GM23338 (cell line): ENCODE results near the gene CABP2. TPM values are rescaled to one million over a fixed set of nuclear protein-coding genes. Genes with fewer than 3 reads are reported as not detected.
A peak's percentile ranks its signal among the peaks of the same experiment; 100 is the strongest.
"Not testable (repeated sequence)": the region's sequence is repeated elsewhere in the genome, so short reads cannot be mapped to it uniquely, and the experiment has no call there.

Experiments
- ATAC-seq: fragments of 200-7000 bp; cut with Tn5 transposase; 3 replicates; pipeline ENCODE4 v1.9.1; 2020
- DNase-seq: peaks from one replicate; pipeline ENCODE4 v3.0.0-alpha.2; 2015; ENCODE audit warnings: low spot score
- H2AFZ ChIP-seq: fragments of 200-600 bp; sonication (generic); 2 replicates; pipeline ENCODE4 v1.8.0; 2016; ENCODE audit warnings: antibody characterized with exemption, mild to moderate bottlenecking, moderate library complexity
- H3F3A ChIP-seq: fragments of 200-600 bp; sonication (generic); replicated peaks from 2 replicates; pipeline ENCODE4 v1.8.0; 2017; ENCODE audit warnings: antibody characterized with exemption, mixed run types, low read depth
- H3K27ac ChIP-seq: fragments of 200-600 bp; sonication (generic); 2 replicates; pipeline ENCODE4 v1.6.1; 2016; ENCODE audit warnings: low read depth
- H3K27me3 ChIP-seq: fragments of 200-600 bp; sonication (generic); 2 replicates; pipeline ENCODE4 v1.8.0; 2016; ENCODE audit warnings: mild to moderate bottlenecking, mixed run types, moderate library complexity; ENCODE audit not compliant: insufficient read depth
- H3K36me3 ChIP-seq: fragments of 200-600 bp; sonication (generic); 2 replicates; pipeline ENCODE4 v1.8.0; 2016; ENCODE audit warnings: mild to moderate bottlenecking; ENCODE audit not compliant: insufficient read depth
- H3K4me1 ChIP-seq: fragments of 200-600 bp; sonication (generic); 2 replicates; pipeline ENCODE4 v1.8.0; 2016; ENCODE audit warnings: mild to moderate bottlenecking, moderate library complexity; ENCODE audit not compliant: insufficient read depth
- H3K4me2 ChIP-seq: fragments of 200-600 bp; sonication (generic); 2 replicates; pipeline ENCODE4 v1.7.1; 2017; ENCODE audit warnings: mixed run types
- H3K4me3 ChIP-seq: fragments of 200-600 bp; sonication (generic); 2 replicates; pipeline ENCODE4 v1.6.1; 2016; ENCODE audit warnings: mixed run types
- H3K79me2 ChIP-seq: fragments of 200-600 bp; sonication (generic); replicated peaks from 2 replicates; pipeline ENCODE4 v1.8.0; 2017; ENCODE audit warnings: mild to moderate bottlenecking; ENCODE audit not compliant: insufficient read depth
- H3K9me2 ChIP-seq: fragments of 200-600 bp; sonication (generic); 2 replicates; pipeline ENCODE4 v1.8.0; 2017; ENCODE audit not compliant: insufficient read depth
- H4K20me1 ChIP-seq: fragments of 200-600 bp; sonication (generic); replicated peaks from 2 replicates; pipeline ENCODE4 v1.8.0; 2017; ENCODE audit warnings: mild to moderate bottlenecking; ENCODE audit not compliant: insufficient read depth
- H3K27ac Mint-ChIP-seq: 2 replicates; pipeline ENCODE4 v1.8.0; 2020; ENCODE audit warnings: inconsistent platforms, mild to moderate bottlenecking, moderate library complexity, mixed read lengths
- H3K27me3 Mint-ChIP-seq: 3 replicates; pipeline ENCODE4 v1.8.0; 2022; ENCODE audit warnings: low read depth, mild to moderate bottlenecking, moderate library complexity, mixed read lengths, inconsistent platforms; ENCODE audit not compliant: insufficient read depth, poor library complexity
- H3K36me3 Mint-ChIP-seq: 3 replicates; pipeline ENCODE4 v1.8.0; 2021; ENCODE audit warnings: low read depth, mild to moderate bottlenecking, inconsistent platforms, moderate library complexity, mixed read lengths
- H3K4me1 Mint-ChIP-seq: 3 replicates; pipeline ENCODE4 v1.8.0; 2020; ENCODE audit warnings: mild to moderate bottlenecking, inconsistent platforms, mixed read lengths
- H3K4me3 Mint-ChIP-seq: 3 replicates; pipeline ENCODE4 v1.8.0; 2021; ENCODE audit warnings: moderate library complexity, mild to moderate bottlenecking, inconsistent platforms, mixed read lengths
- H3K9me3 Mint-ChIP-seq: 3 replicates; pipeline ENCODE4 v1.8.0; 2020; ENCODE audit warnings: moderate library complexity, mild to moderate bottlenecking, inconsistent platforms, mixed read lengths
- CREB1 ChIP-seq: fragments of 250-450 bp; sonication (Bioruptor Pico); IDR thresholded peaks from 2 replicates; pipeline ENCODE4 v1.5.0; 2020; ENCODE audit warnings: low read depth, mild to moderate bottlenecking, moderate library complexity
- EZH2 ChIP-seq: fragments of 200-600 bp; sonication (generic); IDR thresholded peaks from one replicate; pipeline ENCODE4 v1.8.0; 2017; ENCODE audit warnings: antibody characterized with exemption, mild to moderate bottlenecking, low read depth; ENCODE audit not compliant: unreplicated experiment
- EZH2phosphoT487 ChIP-seq: fragments of 200-600 bp; sonication (generic); IDR thresholded peaks from one replicate; pipeline ENCODE4 v1.8.1; 2018; ENCODE audit warnings: antibody characterized with exemption; ENCODE audit not compliant: unreplicated experiment
- POLR2AphosphoS5 ChIP-seq: IDR thresholded peaks from 2 replicates; pipeline ENCODE4 v1.6.1; 2016; ENCODE audit warnings: antibody characterized with exemption, low read depth
- ZNF331 ChIP-seq: fragments of 250-450 bp; sonication (Bioruptor Pico); IDR thresholded peaks from 2 replicates; pipeline ENCODE4 v1.5.0; 2020; ENCODE audit warnings: low read depth, mild to moderate bottlenecking, moderate library complexity
- polyA plus RNA-seq: library from polyadenylated mRNA; unstranded; fragments of >200 nt; fragmentation: Nextera tagmentation; extraction: Ambion mirVana; gene quantifications from 2 replicates; pipeline ENCODE4 v1.2.1, GENCODE V29; 2016
- total RNA-seq: library from RNA; depleted of rRNA; stranded (reverse); fragments of >200 nt; shearing (Covaris generic); gene quantifications from 2 replicates; pipeline ENCODE4 v1.2.3, GENCODE V29; 2014
- TF ChIP-seq, protein P1 (sequence below): IDR thresholded peaks from one replicate; pipeline ENCODE4 v1.6.1; 2018; ENCODE audit warnings: antibody characterized with exemption; ENCODE audit not compliant: unreplicated experiment
- TF ChIP-seq, protein P2 (sequence below): fragments of 250-450 bp; sonication (Bioruptor Pico); IDR thresholded peaks from 2 replicates; pipeline ENCODE4 v1.5.0; 2020; ENCODE audit warnings: mild to moderate bottlenecking, moderate library complexity
- TF ChIP-seq, protein P3 (sequence below), 2 experiments: fragments of 200-600 bp in 1 of 2; sonication (generic) in 1 of 2; conservative IDR thresholded peaks; 2 replicates each; pipeline versions ENCODE4 v1.5.1 to v1.6.1; 2016 to 2017; ENCODE audit warnings: antibody characterized with exemption in 2 of 2, low read depth in 2 of 2, mild to moderate bottlenecking in 2 of 2, moderate library complexity in 1 of 2

The CABP2 gene
- total and polyA plus RNA-seq, 2 experiments from 2014 or later: not detected

DNA sequence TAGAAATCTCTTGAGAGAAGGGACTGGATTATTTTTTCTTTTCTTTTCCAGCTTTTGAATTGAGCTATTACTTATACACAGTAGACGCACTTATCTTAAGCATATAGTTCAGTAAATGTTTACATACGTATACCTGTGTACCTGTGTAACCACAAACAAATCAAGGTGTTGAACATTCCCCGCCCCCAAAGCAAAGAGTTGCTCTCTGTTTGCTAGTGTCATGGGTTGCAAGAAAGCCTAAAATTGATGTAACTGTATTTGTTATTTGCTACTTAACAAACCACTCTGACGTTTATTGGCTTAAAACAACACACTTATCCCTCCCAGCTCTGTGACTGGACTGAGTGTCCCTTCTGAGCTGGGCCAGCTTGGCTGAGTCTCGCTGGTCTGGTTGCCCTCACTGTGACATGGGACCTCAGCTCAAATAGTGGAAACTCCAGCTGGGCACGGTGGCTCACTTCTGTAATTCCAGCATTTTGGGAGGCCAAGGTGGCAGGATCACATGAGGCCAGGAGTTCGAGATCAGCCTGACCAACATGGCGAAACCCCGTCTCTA lies 25.4 kb upstream of the CABP2 start (continued):
- TF ChIP-seq EZH2 (no peak), CREB1 (CRISPR knock-in tag) (no peak), POLR2AphosphoS5 (no peak), ZNF331 (CRISPR knock-in tag) (no peak)
- TF ChIP-seq, protein P1, sequence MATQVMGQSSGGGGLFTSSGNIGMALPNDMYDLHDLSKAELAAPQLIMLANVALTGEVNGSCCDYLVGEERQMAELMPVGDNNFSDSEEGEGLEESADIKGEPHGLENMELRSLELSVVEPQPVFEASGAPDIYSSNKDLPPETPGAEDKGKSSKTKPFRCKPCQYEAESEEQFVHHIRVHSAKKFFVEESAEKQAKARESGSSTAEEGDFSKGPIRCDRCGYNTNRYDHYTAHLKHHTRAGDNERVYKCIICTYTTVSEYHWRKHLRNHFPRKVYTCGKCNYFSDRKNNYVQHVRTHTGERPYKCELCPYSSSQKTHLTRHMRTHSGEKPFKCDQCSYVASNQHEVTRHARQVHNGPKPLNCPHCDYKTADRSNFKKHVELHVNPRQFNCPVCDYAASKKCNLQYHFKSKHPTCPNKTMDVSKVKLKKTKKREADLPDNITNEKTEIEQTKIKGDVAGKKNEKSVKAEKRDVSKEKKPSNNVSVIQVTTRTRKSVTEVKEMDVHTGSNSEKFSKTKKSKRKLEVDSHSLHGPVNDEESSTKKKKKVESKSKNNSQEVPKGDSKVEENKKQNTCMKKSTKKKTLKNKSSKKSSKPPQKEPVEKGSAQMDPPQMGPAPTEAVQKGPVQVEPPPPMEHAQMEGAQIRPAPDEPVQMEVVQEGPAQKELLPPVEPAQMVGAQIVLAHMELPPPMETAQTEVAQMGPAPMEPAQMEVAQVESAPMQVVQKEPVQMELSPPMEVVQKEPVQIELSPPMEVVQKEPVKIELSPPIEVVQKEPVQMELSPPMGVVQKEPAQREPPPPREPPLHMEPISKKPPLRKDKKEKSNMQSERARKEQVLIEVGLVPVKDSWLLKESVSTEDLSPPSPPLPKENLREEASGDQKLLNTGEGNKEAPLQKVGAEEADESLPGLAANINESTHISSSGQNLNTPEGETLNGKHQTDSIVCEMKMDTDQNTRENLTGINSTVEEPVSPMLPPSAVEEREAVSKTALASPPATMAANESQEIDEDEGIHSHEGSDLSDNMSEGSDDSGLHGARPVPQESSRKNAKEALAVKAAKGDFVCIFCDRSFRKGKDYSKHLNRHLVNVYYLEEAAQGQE: no peak

DNA sequence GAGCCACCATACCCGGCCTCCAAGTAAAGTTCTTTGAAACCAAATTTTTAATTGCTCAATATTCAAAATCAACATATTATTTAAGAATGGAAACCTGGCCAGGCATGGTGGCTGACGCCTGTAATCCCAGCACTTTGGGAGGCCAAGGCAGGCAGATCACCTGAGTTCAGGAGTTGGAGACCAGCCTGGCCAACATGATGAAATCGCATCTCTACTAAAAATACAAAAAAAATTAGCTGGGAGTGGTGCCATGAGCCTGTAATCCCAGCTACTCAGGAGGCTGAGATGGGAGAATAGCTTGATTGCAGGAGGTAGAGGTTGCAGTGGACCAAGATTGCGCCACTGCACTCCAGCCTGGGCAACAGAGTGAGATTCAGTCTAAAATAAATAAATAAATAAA lies 24.9 kb upstream of the CABP2 start:
- H3K4me3 Mint-ChIP-seq, H3K27me3 ChIP-seq, H3K4me3 ChIP-seq, H4K20me1 ChIP-seq, H3K27ac Mint-ChIP-seq, DNase-seq, H3K4me1 Mint-ChIP-seq, H3K79me2 ChIP-seq, H3K27me3 Mint-ChIP-seq, H2AFZ ChIP-seq, H3K27ac ChIP-seq, H3K9me2 ChIP-seq, H3F3A ChIP-seq, H3K4me1 ChIP-seq, H3K4me2 ChIP-seq, H3K36me3 ChIP-seq, ATAC-seq: not testable (repeated sequence)
- peaks cover 31% of the 10 kb centered on the region for H3K9me3 Mint-ChIP-seq
- H3K36me3 Mint-ChIP-seq: peaks cover 13% of the 10 kb centered on the region; the same call in 1 of the 3 replicates

DNA sequence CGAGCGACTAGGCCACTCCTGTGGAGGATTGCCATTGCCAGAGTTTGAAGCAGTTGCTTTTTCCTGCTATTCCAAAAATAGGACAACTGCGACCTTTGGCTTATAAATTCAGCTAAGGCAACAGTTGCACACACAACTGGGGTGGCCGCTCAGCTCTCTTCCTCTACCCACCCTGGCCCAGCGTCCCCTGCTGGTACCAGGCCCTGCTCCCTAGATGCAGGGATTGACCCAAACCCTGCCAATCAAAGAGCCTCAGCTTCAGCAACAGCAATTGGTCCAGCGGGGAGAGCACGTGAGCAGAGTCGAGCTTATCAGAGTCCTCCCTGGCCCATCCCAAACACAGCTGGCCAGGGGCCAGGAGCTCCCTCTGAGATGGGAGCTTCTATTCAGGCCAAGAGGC lies 22.0 kb upstream of the CABP2 start:
- H3K9me3 Mint-ChIP-seq: peaks cover 8% of the 10 kb centered on the region
- DNase-seq (peak; percentile 70), ATAC-seq (peak; percentile 89)
- Histone ChIP-seq H3K4me2 (no peak overlapping the region), H3K9me2 (no peaks in the 10 kb centered on the region), H3K79me2 (no peaks in the 10 kb centered on the region), H3K27me3 (no peaks in the 10 kb centered on the region), H2AFZ (peak overlapping the region; percentile 80; the same call in 1 of the 2 replicates), H3K4me3 (no peak overlapping the region), H3K4me1 (0 out of 2 replicates have a peak, but pooled peaks cover 5% of the 10 kb centered on the region), H3K36me3 (no peaks in the 10 kb centered on the region), H3F3A (no peaks in the 10 kb centered on the region), H3K27ac (no peak overlapping the region), H4K20me1 (no peaks in the 10 kb centered on the region)
- H3K36me3 Mint-ChIP-seq: 0 out of 3 replicates have a peak, but pooled peaks cover 2% of the 10 kb centered on the region
- H3K4me3 Mint-ChIP-seq: no peak overlapping the region
- H3K27ac Mint-ChIP-seq: no peak overlapping the region
- H3K4me1 Mint-ChIP-seq: peaks cover 5% of the 10 kb centered on the region
- H3K27me3 Mint-ChIP-seq: peaks cover 3% of the 10 kb centered on the region
- TF ChIP-seq, protein P2, sequence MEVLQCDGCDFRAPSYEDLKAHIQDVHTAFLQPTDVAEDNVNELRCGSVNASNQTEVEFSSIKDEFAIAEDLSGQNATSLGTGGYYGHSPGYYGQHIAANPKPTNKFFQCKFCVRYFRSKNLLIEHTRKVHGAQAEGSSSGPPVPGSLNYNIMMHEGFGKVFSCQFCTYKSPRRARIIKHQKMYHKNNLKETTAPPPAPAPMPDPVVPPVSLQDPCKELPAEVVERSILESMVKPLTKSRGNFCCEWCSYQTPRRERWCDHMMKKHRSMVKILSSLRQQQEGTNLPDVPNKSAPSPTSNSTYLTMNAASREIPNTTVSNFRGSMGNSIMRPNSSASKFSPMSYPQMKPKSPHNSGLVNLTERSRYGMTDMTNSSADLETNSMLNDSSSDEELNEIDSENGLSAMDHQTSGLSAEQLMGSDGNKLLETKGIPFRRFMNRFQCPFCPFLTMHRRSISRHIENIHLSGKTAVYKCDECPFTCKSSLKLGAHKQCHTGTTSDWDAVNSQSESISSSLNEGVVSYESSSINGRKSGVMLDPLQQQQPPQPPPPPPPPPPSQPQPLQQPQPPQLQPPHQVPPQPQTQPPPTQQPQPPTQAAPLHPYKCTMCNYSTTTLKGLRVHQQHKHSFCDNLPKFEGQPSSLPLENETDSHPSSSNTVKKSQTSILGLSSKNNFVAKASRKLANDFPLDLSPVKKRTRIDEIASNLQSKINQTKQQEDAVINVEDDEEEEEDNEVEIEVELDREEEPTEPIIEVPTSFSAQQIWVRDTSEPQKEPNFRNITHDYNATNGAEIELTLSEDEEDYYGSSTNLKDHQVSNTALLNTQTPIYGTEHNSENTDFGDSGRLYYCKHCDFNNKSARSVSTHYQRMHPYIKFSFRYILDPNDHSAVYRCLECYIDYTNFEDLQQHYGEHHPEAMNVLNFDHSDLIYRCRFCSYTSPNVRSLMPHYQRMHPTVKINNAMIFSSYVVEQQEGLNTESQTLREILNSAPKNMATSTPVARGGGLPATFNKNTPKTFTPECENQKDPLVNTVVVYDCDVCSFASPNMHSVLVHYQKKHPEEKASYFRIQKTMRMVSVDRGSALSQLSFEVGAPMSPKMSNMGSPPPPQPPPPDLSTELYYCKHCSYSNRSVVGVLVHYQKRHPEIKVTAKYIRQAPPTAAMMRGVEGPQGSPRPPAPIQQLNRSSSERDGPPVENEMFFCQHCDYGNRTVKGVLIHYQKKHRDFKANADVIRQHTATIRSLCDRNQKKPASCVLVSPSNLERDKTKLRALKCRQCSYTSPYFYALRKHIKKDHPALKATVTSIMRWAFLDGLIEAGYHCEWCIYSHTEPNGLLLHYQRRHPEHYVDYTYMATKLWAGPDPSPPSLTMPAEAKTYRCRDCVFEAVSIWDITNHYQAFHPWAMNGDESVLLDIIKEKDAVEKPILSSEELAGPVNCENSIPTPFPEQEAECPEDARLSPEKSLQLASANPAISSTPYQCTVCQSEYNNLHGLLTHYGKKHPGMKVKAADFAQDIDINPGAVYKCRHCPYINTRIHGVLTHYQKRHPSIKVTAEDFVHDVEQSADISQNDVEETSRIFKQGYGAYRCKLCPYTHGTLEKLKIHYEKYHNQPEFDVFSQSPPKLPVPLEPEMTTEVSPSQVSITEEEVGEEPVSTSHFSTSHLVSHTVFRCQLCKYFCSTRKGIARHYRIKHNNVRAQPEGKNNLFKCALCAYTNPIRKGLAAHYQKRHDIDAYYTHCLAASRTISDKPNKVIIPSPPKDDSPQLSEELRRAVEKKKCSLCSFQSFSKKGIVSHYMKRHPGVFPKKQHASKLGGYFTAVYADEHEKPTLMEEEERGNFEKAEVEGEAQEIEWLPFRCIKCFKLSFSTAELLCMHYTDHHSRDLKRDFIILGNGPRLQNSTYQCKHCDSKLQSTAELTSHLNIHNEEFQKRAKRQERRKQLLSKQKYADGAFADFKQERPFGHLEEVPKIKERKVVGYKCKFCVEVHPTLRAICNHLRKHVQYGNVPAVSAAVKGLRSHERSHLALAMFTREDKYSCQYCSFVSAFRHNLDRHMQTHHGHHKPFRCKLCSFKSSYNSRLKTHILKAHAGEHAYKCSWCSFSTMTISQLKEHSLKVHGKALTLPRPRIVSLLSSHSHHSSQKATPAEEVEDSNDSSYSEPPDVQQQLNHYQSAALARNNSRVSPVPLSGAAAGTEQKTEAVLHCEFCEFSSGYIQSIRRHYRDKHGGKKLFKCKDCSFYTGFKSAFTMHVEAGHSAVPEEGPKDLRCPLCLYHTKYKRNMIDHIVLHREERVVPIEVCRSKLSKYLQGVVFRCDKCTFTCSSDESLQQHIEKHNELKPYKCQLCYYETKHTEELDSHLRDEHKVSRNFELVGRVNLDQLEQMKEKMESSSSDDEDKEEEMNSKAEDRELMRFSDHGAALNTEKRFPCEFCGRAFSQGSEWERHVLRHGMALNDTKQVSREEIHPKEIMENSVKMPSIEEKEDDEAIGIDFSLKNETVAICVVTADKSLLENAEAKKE (CRISPR knock-in tag): no peak
- TF ChIP-seq POLR2AphosphoS5: peak; percentile 31; the same call in 1 of the 2 replicates
- TF ChIP-seq EZH2: no peak
- TF ChIP-seq EZH2phosphoT487: no peak
- TF ChIP-seq, protein P3, sequence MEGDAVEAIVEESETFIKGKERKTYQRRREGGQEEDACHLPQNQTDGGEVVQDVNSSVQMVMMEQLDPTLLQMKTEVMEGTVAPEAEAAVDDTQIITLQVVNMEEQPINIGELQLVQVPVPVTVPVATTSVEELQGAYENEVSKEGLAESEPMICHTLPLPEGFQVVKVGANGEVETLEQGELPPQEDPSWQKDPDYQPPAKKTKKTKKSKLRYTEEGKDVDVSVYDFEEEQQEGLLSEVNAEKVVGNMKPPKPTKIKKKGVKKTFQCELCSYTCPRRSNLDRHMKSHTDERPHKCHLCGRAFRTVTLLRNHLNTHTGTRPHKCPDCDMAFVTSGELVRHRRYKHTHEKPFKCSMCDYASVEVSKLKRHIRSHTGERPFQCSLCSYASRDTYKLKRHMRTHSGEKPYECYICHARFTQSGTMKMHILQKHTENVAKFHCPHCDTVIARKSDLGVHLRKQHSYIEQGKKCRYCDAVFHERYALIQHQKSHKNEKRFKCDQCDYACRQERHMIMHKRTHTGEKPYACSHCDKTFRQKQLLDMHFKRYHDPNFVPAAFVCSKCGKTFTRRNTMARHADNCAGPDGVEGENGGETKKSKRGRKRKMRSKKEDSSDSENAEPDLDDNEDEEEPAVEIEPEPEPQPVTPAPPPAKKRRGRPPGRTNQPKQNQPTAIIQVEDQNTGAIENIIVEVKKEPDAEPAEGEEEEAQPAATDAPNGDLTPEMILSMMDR (conservative IDR thresholded peaks at IDR 0.05; ENCODE audit: low read depth in 2 of 2): peak in 1 of 2 experiments; percentile 52; a peak in 3 of 4 replicates
